ENCODE data around the gene ALPL. TPM values are rescaled to one million over a fixed set of nuclear protein-coding genes. Genes with fewer than 3 reads are reported as not detected.

The ALPL gene
- total RNA-seq, 3 donors from 2014 or later, result 2.9 to 98.0 (median 17.4) TPM

DNA sequence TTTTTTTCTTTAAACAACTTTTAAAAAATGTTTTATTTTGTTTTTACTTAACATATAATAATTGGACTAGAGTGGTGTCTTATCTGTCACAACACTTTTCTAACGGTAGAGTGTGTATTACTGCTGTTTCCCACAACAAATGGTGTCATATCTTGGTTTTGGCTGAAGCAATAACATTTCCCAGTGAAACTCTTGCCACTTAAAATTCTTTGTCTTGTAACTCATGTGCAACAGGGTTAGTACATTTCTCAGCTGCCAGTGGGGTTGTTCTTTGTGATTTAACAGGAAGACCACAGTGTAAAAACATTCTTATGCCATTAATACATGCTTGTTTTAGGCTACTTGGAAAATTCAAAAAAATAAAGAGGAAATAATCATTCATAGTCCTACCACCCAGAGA, 43.5 kb downstream of the ALPL start:
- intact Hi-C loops (cut with DNase I; ENCODE audit: low total_unique reads), result no loop called here
- Histone ChIP-seq H3K9me3 (no peaks in the 10 kb centered on the region), H3K27me3 (no peaks in the 10 kb centered on the region), H3K27ac (no peak overlapping the region), H3K36me3 (no peaks in the 10 kb centered on the region), H3K4me1 (no peaks in the 10 kb centered on the region), H3K4me3 (no peak overlapping the region)
- TF ChIP-seq, protein P1, sequence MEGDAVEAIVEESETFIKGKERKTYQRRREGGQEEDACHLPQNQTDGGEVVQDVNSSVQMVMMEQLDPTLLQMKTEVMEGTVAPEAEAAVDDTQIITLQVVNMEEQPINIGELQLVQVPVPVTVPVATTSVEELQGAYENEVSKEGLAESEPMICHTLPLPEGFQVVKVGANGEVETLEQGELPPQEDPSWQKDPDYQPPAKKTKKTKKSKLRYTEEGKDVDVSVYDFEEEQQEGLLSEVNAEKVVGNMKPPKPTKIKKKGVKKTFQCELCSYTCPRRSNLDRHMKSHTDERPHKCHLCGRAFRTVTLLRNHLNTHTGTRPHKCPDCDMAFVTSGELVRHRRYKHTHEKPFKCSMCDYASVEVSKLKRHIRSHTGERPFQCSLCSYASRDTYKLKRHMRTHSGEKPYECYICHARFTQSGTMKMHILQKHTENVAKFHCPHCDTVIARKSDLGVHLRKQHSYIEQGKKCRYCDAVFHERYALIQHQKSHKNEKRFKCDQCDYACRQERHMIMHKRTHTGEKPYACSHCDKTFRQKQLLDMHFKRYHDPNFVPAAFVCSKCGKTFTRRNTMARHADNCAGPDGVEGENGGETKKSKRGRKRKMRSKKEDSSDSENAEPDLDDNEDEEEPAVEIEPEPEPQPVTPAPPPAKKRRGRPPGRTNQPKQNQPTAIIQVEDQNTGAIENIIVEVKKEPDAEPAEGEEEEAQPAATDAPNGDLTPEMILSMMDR (IDR thresholded peaks at IDR 0.05), result no peak
- TF ChIP-seq POLR2AphosphoS5 (IDR thresholded peaks at IDR 0.05) (no peak), POLR2A (IDR thresholded peaks at IDR 0.05) (no peak)
- DNase-seq (ENCODE audit: low spot score in 2 of 2), result no peak

DNA sequence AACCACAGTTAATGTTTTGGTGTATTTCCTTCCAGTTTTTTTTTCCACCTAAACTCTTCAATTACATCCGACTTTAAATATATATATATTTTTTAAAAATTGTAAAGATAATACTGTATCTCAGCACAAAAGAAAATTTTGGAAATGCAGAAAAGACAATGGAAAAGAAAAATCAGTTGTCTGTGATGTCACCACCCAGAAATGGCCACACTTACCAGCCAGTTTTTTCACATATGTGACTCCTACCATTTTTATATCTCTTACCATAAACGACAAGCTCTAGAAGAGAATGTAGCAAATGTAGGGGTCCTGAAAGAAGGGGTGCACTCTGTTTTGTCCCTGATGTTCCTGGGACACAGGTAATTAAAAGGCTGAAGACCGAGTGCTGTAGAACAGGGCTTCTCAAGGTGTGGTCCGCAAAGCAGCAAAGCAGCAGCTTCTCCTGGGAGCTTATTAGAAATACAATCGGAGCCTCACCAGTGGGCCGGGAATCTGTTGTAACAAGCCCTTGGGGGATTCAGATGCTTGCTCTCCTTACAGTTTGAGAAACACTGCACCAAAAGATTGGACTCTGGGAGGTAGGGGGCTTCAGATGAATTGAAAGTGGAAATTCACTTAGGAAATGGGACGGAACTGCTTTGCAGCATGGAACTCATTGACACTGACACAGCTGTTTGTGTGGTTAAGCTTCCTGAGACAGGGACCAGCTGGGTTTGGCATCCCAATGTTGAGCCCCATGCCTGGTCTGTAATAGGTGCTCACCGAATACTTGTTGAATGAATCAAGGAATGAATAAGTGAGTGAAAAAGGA, 44.1 kb downstream of the ALPL start:
- no peak overlapping the region for H3K4me3 ChIP-seq
- H3K9me3 ChIP-seq, result no peaks in the 10 kb centered on the region
- H3K4me1 ChIP-seq, result no peaks in the 10 kb centered on the region
- intact Hi-C loops (cut with DNase I; ENCODE audit: low total_unique reads), result no loop called here
- no peaks in the 10 kb centered on the region for H3K27me3 ChIP-seq
- H3K36me3 ChIP-seq, result no peaks in the 10 kb centered on the region
- DNase-seq (ENCODE audit: low spot score in 2 of 2), result no peak
- TF ChIP-seq POLR2AphosphoS5 (IDR thresholded peaks at IDR 0.05) (no peak), POLR2A (IDR thresholded peaks at IDR 0.05) (no peak)
- H3K27ac ChIP-seq, result no peak overlapping the region

GRCh38 chr1:21559788-21560567, 50.8 kb downstream of the ALPL start:
- TF ChIP-seq POLR2AphosphoS5 (IDR thresholded peaks at IDR 0.05) (no peak), POLR2A (IDR thresholded peaks at IDR 0.05) (no peak)
- TF ChIP-seq, protein P1 (IDR thresholded peaks at IDR 0.05), result no peak
- no peaks in the 10 kb centered on the region for H3K27me3 ChIP-seq

DNA sequence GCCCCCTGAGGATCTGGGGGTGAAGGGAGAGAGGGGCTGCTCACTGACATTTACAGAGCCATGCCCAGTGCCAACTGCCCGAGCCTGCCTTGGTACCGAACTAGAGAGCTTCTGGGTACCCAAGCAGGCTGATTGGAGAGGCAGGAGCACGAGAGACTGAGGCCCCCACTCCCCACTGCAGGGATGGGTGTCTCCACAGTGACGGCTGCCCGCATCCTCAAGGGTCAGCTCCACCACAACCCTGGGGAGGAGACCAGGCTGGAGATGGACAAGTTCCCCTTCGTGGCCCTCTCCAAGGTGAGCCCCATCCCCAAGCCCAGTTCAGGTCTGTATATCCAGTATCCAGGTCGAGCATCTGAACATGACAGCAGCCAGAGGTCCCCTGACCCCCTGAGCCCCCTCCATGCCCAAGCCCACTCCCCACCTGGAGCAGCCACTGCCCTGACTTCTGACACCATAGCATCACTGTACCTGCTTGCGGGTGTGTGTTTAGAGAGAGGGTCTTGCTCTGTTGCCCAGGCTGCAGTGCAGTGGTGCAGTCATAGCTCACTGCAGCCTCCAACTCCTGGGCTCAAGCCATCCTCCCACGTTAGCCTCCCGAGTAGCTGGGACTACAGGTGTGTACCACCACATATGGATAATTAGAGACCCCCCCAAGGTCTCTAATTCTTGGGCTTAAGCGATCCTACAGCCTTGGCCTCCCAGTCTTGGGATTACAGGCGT, 51.9 kb downstream of the ALPL start:
- intact Hi-C loops (cut with DNase I; ENCODE audit: low total_unique reads), result no loop called here
- H3K36me3 ChIP-seq, result no peaks in the 10 kb centered on the region
- H3K4me3 ChIP-seq, result no peak overlapping the region
- H3K4me1 ChIP-seq, result no peaks in the 10 kb centered on the region
- no peak overlapping the region for H3K27ac ChIP-seq
- DNase-seq (ENCODE audit: low spot score in 2 of 2), result no peak
- no peaks in the 10 kb centered on the region for H3K9me3 ChIP-seq
- TF ChIP-seq POLR2AphosphoS5 (IDR thresholded peaks at IDR 0.05), result no peak
- TF ChIP-seq, protein P1 (IDR thresholded peaks at IDR 0.05), result no peak
- no peak for TF ChIP-seq POLR2A (IDR thresholded peaks at IDR 0.05)
- no peaks in the 10 kb centered on the region for H3K27me3 ChIP-seq

More at GRCh38 chr1:21559788-21560567, 50.8 kb downstream of the ALPL start:
- Histone ChIP-seq H3K9me3 (no peaks in the 10 kb centered on the region), H3K4me3 (no peak overlapping the region), H3K36me3 (no peaks in the 10 kb centered on the region), H3K27ac (no peak overlapping the region), H3K4me1 (no peaks in the 10 kb centered on the region)
- no peak for DNase-seq (ENCODE audit: low spot score in 2 of 2)
- intact Hi-C loops (cut with DNase I; ENCODE audit: low total_unique reads), result no loop called here

GRCh38 chr1:21562896-21563295, 53.7 kb downstream of the ALPL start:
- intact Hi-C loops (cut with DNase I; ENCODE audit: low total_unique reads), result no loop called here

More at GRCh38 chr1:21562896-21563295, 53.7 kb downstream of the ALPL start:
- Histone ChIP-seq H3K27me3 (no peaks in the 10 kb centered on the region), H3K36me3 (no peaks in the 10 kb centered on the region), H3K4me3 (no peak overlapping the region), H3K9me3 (no peaks in the 10 kb centered on the region), H3K27ac (no peak overlapping the region), H3K4me1 (no peaks in the 10 kb centered on the region)
- DNase-seq (ENCODE audit: low spot score in 2 of 2), result no peak
- no peak for TF ChIP-seq POLR2AphosphoS5 (IDR thresholded peaks at IDR 0.05)
- TF ChIP-seq POLR2A (IDR thresholded peaks at IDR 0.05), result no peak
- TF ChIP-seq, protein P1 (IDR thresholded peaks at IDR 0.05), result no peak

Measured in breast epithelium (tissue), 4 donors.